ENCODE measurements around the gene TFF3.

The TFF3 gene
- total RNA-seq: 0 reads per million in 3 donors

- Histone ChIP-seq H3K36me3 (ENCODE audit: control insufficient read depth, insufficient read depth, low read length) (no peaks in the 10 kb centered on the region), H3K27ac (ENCODE audit: insufficient read depth, low read length, poor library complexity, severe bottlenecking) (no peak within 1 kb of the TSS), H3K4me3 (ENCODE audit: insufficient read depth, low read depth, low read length, poor library complexity, severe bottlenecking) (no peak within 1 kb of the TSS), H3K9me3 (ENCODE audit: control insufficient read depth, low read length) (no peaks in the 10 kb centered on the region), H3K4me1 (ENCODE audit: control insufficient read depth, insufficient read depth, low read length, poor library complexity, severe bottlenecking) (no peaks in the 10 kb centered on the region), H3K27me3 (replicated peaks; ENCODE audit: control insufficient read depth, insufficient read depth, low read length, poor library complexity, severe bottlenecking) (no peaks in the 10 kb centered on the region)
- no peak for DNase-seq
Observed at GRCh38 chr21:42315296-42315891, at the start of gene TFF3. Gene TFF3, minus strand, starts transcription at chr21:42315409. Its CDS starts 35 bp downstream, at chr21:42315374.

- no peak for DNase-seq
Observed at GRCh38 chr21:42364304-42364865, 49.2 kb upstream of the TFF3 start.

GRCh38 chr21:42363312-42363711 is 48.1 kb upstream of the TFF3 start:
- H3K27me3 ChIP-seq (replicated peaks; ENCODE audit: control insufficient read depth, insufficient read depth, low read length, poor library complexity, severe bottlenecking): no peaks in the 10 kb centered on the region
- no peak for DNase-seq
- H3K36me3 ChIP-seq (ENCODE audit: control insufficient read depth, insufficient read depth, low read length): no peaks in the 10 kb centered on the region
- H3K4me1 ChIP-seq (ENCODE audit: control insufficient read depth, insufficient read depth, low read length, poor library complexity, severe bottlenecking): no peaks in the 10 kb centered on the region
- H3K4me3 ChIP-seq (ENCODE audit: insufficient read depth, low read depth, low read length, poor library complexity, severe bottlenecking): no peak overlapping the region
- H3K27ac ChIP-seq (ENCODE audit: insufficient read depth, low read length, poor library complexity, severe bottlenecking): no peak overlapping the region
- peaks cover 3% of the 10 kb centered on the region for H3K9me3 ChIP-seq (ENCODE audit: control insufficient read depth, low read length)

More at GRCh38 chr21:42364304-42364865, 49.2 kb upstream of the TFF3 start:
- Histone ChIP-seq H3K4me1 (ENCODE audit: control insufficient read depth, insufficient read depth, low read length, poor library complexity, severe bottlenecking) (no peaks in the 10 kb centered on the region), H3K9me3 (ENCODE audit: control insufficient read depth, low read length) (peaks cover 3% of the 10 kb centered on the region), H3K4me3 (ENCODE audit: insufficient read depth, low read depth, low read length, poor library complexity, severe bottlenecking) (no peak overlapping the region), H3K27ac (ENCODE audit: insufficient read depth, low read length, poor library complexity, severe bottlenecking) (no peak overlapping the region), H3K27me3 (replicated peaks; ENCODE audit: control insufficient read depth, insufficient read depth, low read length, poor library complexity, severe bottlenecking) (no peaks in the 10 kb centered on the region), H3K36me3 (ENCODE audit: control insufficient read depth, insufficient read depth, low read length) (no peaks in the 10 kb centered on the region)

GRCh38 chr21:42362700-42363099 is 47.5 kb upstream of the TFF3 start:
- no peak for DNase-seq
- no peak overlapping the region for H3K27ac ChIP-seq (ENCODE audit: insufficient read depth, low read length, poor library complexity, severe bottlenecking)
- H3K9me3 ChIP-seq (ENCODE audit: control insufficient read depth, low read length): peaks cover 3% of the 10 kb centered on the region
- no peak overlapping the region for H3K4me3 ChIP-seq (ENCODE audit: insufficient read depth, low read depth, low read length, poor library complexity, severe bottlenecking)
- no peaks in the 10 kb centered on the region for H3K36me3 ChIP-seq (ENCODE audit: control insufficient read depth, insufficient read depth, low read length)
- H3K27me3 ChIP-seq (replicated peaks; ENCODE audit: control insufficient read depth, insufficient read depth, low read length, poor library complexity, severe bottlenecking): no peaks in the 10 kb centered on the region
- H3K4me1 ChIP-seq (ENCODE audit: control insufficient read depth, insufficient read depth, low read length, poor library complexity, severe bottlenecking): no peaks in the 10 kb centered on the region

GRCh38 chr21:42362198-42362597 is 47.0 kb upstream of the TFF3 start:
- H3K27ac ChIP-seq (ENCODE audit: insufficient read depth, low read length, poor library complexity, severe bottlenecking): no peak overlapping the region
- H3K36me3 ChIP-seq (ENCODE audit: control insufficient read depth, insufficient read depth, low read length): no peaks in the 10 kb centered on the region
- H3K9me3 ChIP-seq (ENCODE audit: control insufficient read depth, low read length): peaks cover 3% of the 10 kb centered on the region
- no peaks in the 10 kb centered on the region for H3K4me1 ChIP-seq (ENCODE audit: control insufficient read depth, insufficient read depth, low read length, poor library complexity, severe bottlenecking)
- DNase-seq: no peak
- H3K27me3 ChIP-seq (replicated peaks; ENCODE audit: control insufficient read depth, insufficient read depth, low read length, poor library complexity, severe bottlenecking): no peaks in the 10 kb centered on the region
- H3K4me3 ChIP-seq (ENCODE audit: insufficient read depth, low read depth, low read length, poor library complexity, severe bottlenecking): no peak overlapping the region

- Histone ChIP-seq H3K36me3 (ENCODE audit: control insufficient read depth, insufficient read depth, low read length) (no peaks in the 10 kb centered on the region), H3K9me3 (ENCODE audit: control insufficient read depth, low read length) (peaks cover 3% of the 10 kb centered on the region), H3K27me3 (replicated peaks; ENCODE audit: control insufficient read depth, insufficient read depth, low read length, poor library complexity, severe bottlenecking) (no peaks in the 10 kb centered on the region), H3K4me1 (ENCODE audit: control insufficient read depth, insufficient read depth, low read length, poor library complexity, severe bottlenecking) (no peaks in the 10 kb centered on the region), H3K27ac (ENCODE audit: insufficient read depth, low read length, poor library complexity, severe bottlenecking) (no peak overlapping the region), H3K4me3 (ENCODE audit: insufficient read depth, low read depth, low read length, poor library complexity, severe bottlenecking) (no peak overlapping the region)
- DNase-seq: no peak
Observed at GRCh38 chr21:42361286-42361685, 46.1 kb upstream of the TFF3 start.

- Histone ChIP-seq H3K36me3 (ENCODE audit: control insufficient read depth, insufficient read depth, low read length) (no peaks in the 10 kb centered on the region), H3K4me1 (ENCODE audit: control insufficient read depth, insufficient read depth, low read length, poor library complexity, severe bottlenecking) (no peaks in the 10 kb centered on the region), H3K4me3 (ENCODE audit: insufficient read depth, low read depth, low read length, poor library complexity, severe bottlenecking) (no peak overlapping the region), H3K27me3 (replicated peaks; ENCODE audit: control insufficient read depth, insufficient read depth, low read length, poor library complexity, severe bottlenecking) (no peaks in the 10 kb centered on the region), H3K27ac (ENCODE audit: insufficient read depth, low read length, poor library complexity, severe bottlenecking) (no peak overlapping the region), H3K9me3 (ENCODE audit: control insufficient read depth, low read length) (peaks cover 3% of the 10 kb centered on the region)
- DNase-seq: no peak
Observed at GRCh38 chr21:42360317-42360716, 45.1 kb upstream of the TFF3 start.

- no peak for DNase-seq
- no peaks in the 10 kb centered on the region for H3K36me3 ChIP-seq (ENCODE audit: control insufficient read depth, insufficient read depth, low read length)
- H3K9me3 ChIP-seq (ENCODE audit: control insufficient read depth, low read length): peaks cover 3% of the 10 kb centered on the region
- H3K27me3 ChIP-seq (replicated peaks; ENCODE audit: control insufficient read depth, insufficient read depth, low read length, poor library complexity, severe bottlenecking): no peaks in the 10 kb centered on the region
- no peak overlapping the region for H3K4me3 ChIP-seq (ENCODE audit: insufficient read depth, low read depth, low read length, poor library complexity, severe bottlenecking)
- no peaks in the 10 kb centered on the region for H3K4me1 ChIP-seq (ENCODE audit: control insufficient read depth, insufficient read depth, low read length, poor library complexity, severe bottlenecking)
- no peak overlapping the region for H3K27ac ChIP-seq (ENCODE audit: insufficient read depth, low read length, poor library complexity, severe bottlenecking)
Observed at GRCh38 chr21:42358937-42359336, 43.7 kb upstream of the TFF3 start.

- no peaks in the 10 kb centered on the region for H3K4me1 ChIP-seq (ENCODE audit: control insufficient read depth, insufficient read depth, low read length, poor library complexity, severe bottlenecking)
- peaks cover 3% of the 10 kb centered on the region for H3K9me3 ChIP-seq (ENCODE audit: control insufficient read depth, low read length)
- no peak for DNase-seq
- no peaks in the 10 kb centered on the region for H3K36me3 ChIP-seq (ENCODE audit: control insufficient read depth, insufficient read depth, low read length)
- no peaks in the 10 kb centered on the region for H3K27me3 ChIP-seq (replicated peaks; ENCODE audit: control insufficient read depth, insufficient read depth, low read length, poor library complexity, severe bottlenecking)
- H3K27ac ChIP-seq (ENCODE audit: insufficient read depth, low read length, poor library complexity, severe bottlenecking): no peak overlapping the region
- H3K4me3 ChIP-seq (ENCODE audit: insufficient read depth, low read depth, low read length, poor library complexity, severe bottlenecking): no peak overlapping the region
Observed at GRCh38 chr21:42358261-42358660, 43.1 kb upstream of the TFF3 start.

GRCh38 chr21:42357307-42357706 is 42.1 kb upstream of the TFF3 start:
- Histone ChIP-seq H3K27me3 (replicated peaks; ENCODE audit: control insufficient read depth, insufficient read depth, low read length, poor library complexity, severe bottlenecking) (no peaks in the 10 kb centered on the region), H3K4me3 (ENCODE audit: insufficient read depth, low read depth, low read length, poor library complexity, severe bottlenecking) (no peak overlapping the region), H3K27ac (ENCODE audit: insufficient read depth, low read length, poor library complexity, severe bottlenecking) (no peak overlapping the region), H3K4me1 (ENCODE audit: control insufficient read depth, insufficient read depth, low read length, poor library complexity, severe bottlenecking) (no peaks in the 10 kb centered on the region), H3K9me3 (ENCODE audit: control insufficient read depth, low read length) (peaks cover 3% of the 10 kb centered on the region), H3K36me3 (ENCODE audit: control insufficient read depth, insufficient read depth, low read length) (no peaks in the 10 kb centered on the region)
- no peak for DNase-seq

Data from effector memory CD4-positive, alpha-beta T cell (primary cell).